ENCODE results near the gene DUSP12.
A peak's percentile ranks its signal among the peaks of the same experiment; 100 is the strongest.

The DUSP12 gene

GRCh38 chr1:161738627-161739287 lies 10.8 kb upstream of the DUSP12 start:
- H3K4me1 ChIP-seq (ENCODE audit: control insufficient read depth, insufficient read depth, low read length), result peaks cover 6% of the 10 kb centered on the region
- no peak overlapping the region for H3K4me3 ChIP-seq (ENCODE audit: insufficient read depth, low read depth, low read length)
- H3K27ac ChIP-seq (ENCODE audit: insufficient read depth, low read depth, low read length, poor library complexity, severe bottlenecking), result no peak overlapping the region
- H3K27me3 ChIP-seq (ENCODE audit: control insufficient read depth, insufficient read depth, low read length, poor library complexity, severe bottlenecking), result no peaks in the 10 kb centered on the region
- 90% methylated on average over 4 of the region's 4 CpGs for WGBS, 2 experiments
- no peaks in the 10 kb centered on the region for H3K36me3 ChIP-seq (ENCODE audit: control insufficient read depth, insufficient read depth, low read length)
- no peaks in the 10 kb centered on the region for H3K9me3 ChIP-seq (ENCODE audit: control insufficient read depth, low read length)

GRCh38 chr1:161739865-161740566 lies 9.6 kb upstream of the DUSP12 start:
- Histone ChIP-seq H3K36me3 (ENCODE audit: control insufficient read depth, insufficient read depth, low read length) (no peaks in the 10 kb centered on the region), H3K9me3 (ENCODE audit: control insufficient read depth, low read length) (no peaks in the 10 kb centered on the region), H3K27me3 (ENCODE audit: control insufficient read depth, insufficient read depth, low read length, poor library complexity, severe bottlenecking) (no peaks in the 10 kb centered on the region), H3K27ac (ENCODE audit: insufficient read depth, low read depth, low read length, poor library complexity, severe bottlenecking) (no peak overlapping the region), H3K4me1 (ENCODE audit: control insufficient read depth, insufficient read depth, low read length) (peaks cover 6% of the 10 kb centered on the region), H3K4me3 (ENCODE audit: insufficient read depth, low read depth, low read length) (no peak overlapping the region)
- WGBS, 2 experiments, result 83 to 92% methylated on average over 8 of the region's 8 CpGs

GRCh38 chr1:161740921-161741320 lies 8.7 kb upstream of the DUSP12 start:
- Histone ChIP-seq H3K4me1 (ENCODE audit: control insufficient read depth, insufficient read depth, low read length) (peaks cover 6% of the 10 kb centered on the region), H3K36me3 (ENCODE audit: control insufficient read depth, insufficient read depth, low read length) (no peaks in the 10 kb centered on the region), H3K9me3 (ENCODE audit: control insufficient read depth, low read length) (no peaks in the 10 kb centered on the region), H3K4me3 (ENCODE audit: insufficient read depth, low read depth, low read length) (no peak overlapping the region), H3K27me3 (ENCODE audit: control insufficient read depth, insufficient read depth, low read length, poor library complexity, severe bottlenecking) (no peaks in the 10 kb centered on the region), H3K27ac (ENCODE audit: insufficient read depth, low read depth, low read length, poor library complexity, severe bottlenecking) (no peak overlapping the region)
- 94 to 98% methylated on average over 6 of the region's 6 CpGs for WGBS, 2 experiments

- Histone ChIP-seq H3K9me3 (ENCODE audit: control insufficient read depth, low read length) (no peaks in the 10 kb centered on the region), H3K27ac (ENCODE audit: insufficient read depth, low read depth, low read length, poor library complexity, severe bottlenecking) (no peak overlapping the region), H3K27me3 (ENCODE audit: control insufficient read depth, insufficient read depth, low read length, poor library complexity, severe bottlenecking) (no peaks in the 10 kb centered on the region), H3K4me1 (ENCODE audit: control insufficient read depth, insufficient read depth, low read length) (no peaks in the 10 kb centered on the region), H3K36me3 (ENCODE audit: control insufficient read depth, insufficient read depth, low read length) (no peaks in the 10 kb centered on the region), H3K4me3 (ENCODE audit: insufficient read depth, low read depth, low read length) (no peak overlapping the region)
- 84 to 88% methylated on average over 9 of the region's 9 CpGs for WGBS, 2 experiments
Measured at GRCh38 chr1:161743231-161743630, 6.4 kb upstream of the DUSP12 start.

- no peaks in the 10 kb centered on the region for H3K4me1 ChIP-seq (ENCODE audit: control insufficient read depth, insufficient read depth, low read length)
- H3K36me3 ChIP-seq (ENCODE audit: control insufficient read depth, insufficient read depth, low read length), result peaks cover 8% of the 10 kb centered on the region
- no peaks in the 10 kb centered on the region for H3K9me3 ChIP-seq (ENCODE audit: control insufficient read depth, low read length)
- no peaks in the 10 kb centered on the region for H3K27me3 ChIP-seq (ENCODE audit: control insufficient read depth, insufficient read depth, low read length, poor library complexity, severe bottlenecking)
- WGBS, 2 experiments, result 84 to 95% methylated on average over 5 to 6 of the region's 6 CpGs
- H3K4me3 ChIP-seq (ENCODE audit: insufficient read depth, low read depth, low read length), result no peak overlapping the region
- no peak overlapping the region for H3K27ac ChIP-seq (ENCODE audit: insufficient read depth, low read depth, low read length, poor library complexity, severe bottlenecking)
Measured at GRCh38 chr1:161747801-161748200, 1.8 kb upstream of the DUSP12 start.

- Histone ChIP-seq H3K27ac (ENCODE audit: insufficient read depth, low read depth, low read length, poor library complexity, severe bottlenecking) (no peak overlapping the region), H3K4me1 (ENCODE audit: control insufficient read depth, insufficient read depth, low read length) (no peaks in the 10 kb centered on the region), H3K4me3 (ENCODE audit: insufficient read depth, low read depth, low read length) (no peak overlapping the region), H3K9me3 (ENCODE audit: control insufficient read depth, low read length) (no peaks in the 10 kb centered on the region), H3K27me3 (ENCODE audit: control insufficient read depth, insufficient read depth, low read length, poor library complexity, severe bottlenecking) (no peaks in the 10 kb centered on the region), H3K36me3 (ENCODE audit: control insufficient read depth, insufficient read depth, low read length) (no peaks in the 10 kb centered on the region)
- WGBS, 2 experiments, result 78 to 81% methylated on average over 7 of the region's 7 CpGs
Measured at GRCh38 chr1:161763522-161764098, 14.0 kb downstream of the DUSP12 start.

- Histone ChIP-seq H3K27me3 (ENCODE audit: control insufficient read depth, insufficient read depth, low read length, poor library complexity, severe bottlenecking) (no peaks in the 10 kb centered on the region), H3K27ac (ENCODE audit: insufficient read depth, low read depth, low read length, poor library complexity, severe bottlenecking) (no peak within 1 kb of the TSS), H3K36me3 (ENCODE audit: control insufficient read depth, insufficient read depth, low read length) (no peaks in the 10 kb centered on the region), H3K4me1 (ENCODE audit: control insufficient read depth, insufficient read depth, low read length) (no peaks in the 10 kb centered on the region), H3K9me3 (ENCODE audit: control insufficient read depth, low read length) (no peaks in the 10 kb centered on the region), H3K4me3 (ENCODE audit: insufficient read depth, low read depth, low read length) (peak within 1 kb of the TSS; percentile 89)
- WGBS, 2 experiments, result 1 to 2% methylated on average over 35 of the region's 35 CpGs
Measured at GRCh38 chr1:161766102-161766981, 16.8 kb downstream of the DUSP12 start, which contains the start of gene ATF6. Gene ATF6, plus strand, starts transcription at chr1:161766320. Its CDS starts 41 bp downstream, at chr1:161766361.

- 93 to 97% methylated on average over 5 of the region's 5 CpGs for WGBS, 2 experiments
- H3K27me3 ChIP-seq (ENCODE audit: control insufficient read depth, insufficient read depth, low read length, poor library complexity, severe bottlenecking), result no peaks in the 10 kb centered on the region
- H3K27ac ChIP-seq (ENCODE audit: insufficient read depth, low read depth, low read length, poor library complexity, severe bottlenecking), result no peak overlapping the region
- no peaks in the 10 kb centered on the region for H3K36me3 ChIP-seq (ENCODE audit: control insufficient read depth, insufficient read depth, low read length)
- H3K4me3 ChIP-seq (ENCODE audit: insufficient read depth, low read depth, low read length), result no peak overlapping the region
- H3K9me3 ChIP-seq (ENCODE audit: control insufficient read depth, low read length), result no peaks in the 10 kb centered on the region
- H3K4me1 ChIP-seq (ENCODE audit: control insufficient read depth, insufficient read depth, low read length), result no peaks in the 10 kb centered on the region
Measured at GRCh38 chr1:161768461-161768860, 18.9 kb downstream of the DUSP12 start.

GRCh38 chr1:161768986-161769672 lies 19.5 kb downstream of the DUSP12 start:
- no peaks in the 10 kb centered on the region for H3K9me3 ChIP-seq (ENCODE audit: control insufficient read depth, low read length)
- H3K27me3 ChIP-seq (ENCODE audit: control insufficient read depth, insufficient read depth, low read length, poor library complexity, severe bottlenecking), result no peaks in the 10 kb centered on the region
- no peak overlapping the region for H3K4me3 ChIP-seq (ENCODE audit: insufficient read depth, low read depth, low read length)
- H3K27ac ChIP-seq (ENCODE audit: insufficient read depth, low read depth, low read length, poor library complexity, severe bottlenecking), result no peak overlapping the region
- H3K4me1 ChIP-seq (ENCODE audit: control insufficient read depth, insufficient read depth, low read length), result no peaks in the 10 kb centered on the region
- no peaks in the 10 kb centered on the region for H3K36me3 ChIP-seq (ENCODE audit: control insufficient read depth, insufficient read depth, low read length)
